PC-3 (cell line): ENCODE data around the gene METRN. TPM values are rescaled to one million over a fixed set of nuclear protein-coding genes. Genes with fewer than 3 reads are reported as not detected.

ENCODE experiments used
- ATAC-seq: fragments of 200-7000 bp; cut with Tn5 transposase; 2 replicates; pipeline ENCODE4 v1.9.1; 2020; ENCODE audit warnings: mild to moderate bottlenecking, moderate library complexity
- BruUV-seq: library from RNA; stranded (reverse); fragments of 400-500 nt; replicated peaks from 2 replicates; lab custom pipeline; 2021; lab: Mats Ljungman, UMichigan
- CTCF ChIA-PET: fragments of 300-600 bp; sonication (Branson Sonifier 250); formaldehyde crosslinking; loops from one replicate; lab custom pipeline; 2022; ENCODE audit warnings: antibody characterized with exemption; lab: Charles Lee
- POLR2A ChIA-PET: fragments of 300-600 bp; sonication (Branson Sonifier 250); formaldehyde crosslinking; loops from one replicate; lab custom pipeline; 2022; ENCODE audit warnings: antibody characterized with exemption; ENCODE audit not compliant: unreplicated experiment; lab: Charles Lee
- DNase-seq: peaks from one replicate; pipeline ENCODE4 v3.0.0-alpha.2; 2015
- H2AFZ ChIP-seq: fragments of 300-600 bp; sonication (generic); 2 replicates; pipeline ENCODE4 v1.6.0; 2016; ENCODE audit warnings: antibody characterized with exemption, low read length
- H3F3A ChIP-seq: fragments of 300-600 bp; sonication (generic); one replicate; pipeline ENCODE4 v1.6.0; 2017; ENCODE audit warnings: antibody characterized with exemption, low read length, control low read depth, mild to moderate bottlenecking; ENCODE audit not compliant: unreplicated experiment
- H3K27ac ChIP-seq: fragments of 300-600 bp; sonication (generic); 2 replicates; pipeline ENCODE4 v1.5.1; 2016; ENCODE audit warnings: mild to moderate bottlenecking, low read length
- H3K27me3 ChIP-seq: fragments of 300-600 bp; sonication (generic); 2 replicates; pipeline ENCODE4 v1.6.1; 2016; ENCODE audit warnings: low read length, mixed read lengths
- H3K36me3 ChIP-seq: fragments of 300-600 bp; sonication (generic); 2 replicates; pipeline ENCODE4 v1.6.1; 2016; ENCODE audit warnings: low read depth, mixed run types, low read length, mixed read lengths
- H3K4me1 ChIP-seq: fragments of 300-600 bp; sonication (generic); 2 replicates; pipeline ENCODE4 v1.5.1; 2016; ENCODE audit warnings: low read length; ENCODE audit not compliant: insufficient read depth
- H3K4me2 ChIP-seq: fragments of 300-600 bp; sonication (generic); 2 replicates; pipeline ENCODE4 v1.6.0; 2016; ENCODE audit warnings: low read length
- H3K4me3 ChIP-seq: fragments of 300-600 bp; sonication (generic); 2 replicates; pipeline ENCODE4 v1.5.1; 2016; ENCODE audit warnings: mild to moderate bottlenecking, low read length, mixed read lengths
- H3K79me2 ChIP-seq: fragments of 300-600 bp; sonication (generic); 2 replicates; pipeline ENCODE4 v1.6.1; 2017; ENCODE audit warnings: low read length, mixed read lengths
- H3K9ac ChIP-seq: fragments of 300-600 bp; sonication (generic); 2 replicates; pipeline ENCODE4 v1.6.0; 2016; ENCODE audit warnings: mild to moderate bottlenecking, low read length
- H3K9me2 ChIP-seq: fragments of 300-600 bp; sonication (generic); replicated peaks from 2 replicates; pipeline ENCODE4 v1.6.1; 2016; ENCODE audit warnings: mixed run types, low read length, mixed read lengths
- H3K9me3 ChIP-seq: fragments of 300-600 bp; sonication (generic); 2 replicates; pipeline ENCODE4 v1.6.1; 2016; ENCODE audit warnings: low read length, mixed read lengths
- H4K20me1 ChIP-seq: fragments of 300-600 bp; sonication (generic); 2 replicates; pipeline ENCODE4 v1.6.1; 2016; ENCODE audit warnings: low read length, mixed read lengths
- EZH2 ChIP-seq: fragments of 300-600 bp; sonication (generic); IDR thresholded peaks from one replicate; pipeline ENCODE4 v1.6.1; 2017; ENCODE audit warnings: antibody characterized with exemption, mild to moderate bottlenecking, low read length; ENCODE audit not compliant: unreplicated experiment
- EZH2phosphoT487 ChIP-seq: fragments of 300-600 bp; sonication (generic); IDR thresholded peaks from 2 replicates; pipeline ENCODE4 v1.6.1; 2018; ENCODE audit warnings: mild to moderate bottlenecking, antibody characterized with exemption, low read length, borderline replicate concordance
- intact Hi-C: fragments of 100-400 bp; cut with micrococcal nuclease; formaldehyde crosslinking; loops from 2 replicates; pipeline ENCODE4 v1.9.0; 2023
- total RNA-seq: library from RNA; depleted of rRNA; stranded (reverse); fragments of >200 nt; gene quantifications from 2 replicates; pipeline ENCODE4 v1.2.3, GENCODE V29; 2014
- TF ChIP-seq, protein P1 (sequence below): fragments of 300-600 bp; sonication (generic); conservative IDR thresholded peaks from 2 replicates; pipeline ENCODE4 v1.5.1; 2017; ENCODE audit warnings: antibody characterized with exemption, low read depth, mild to moderate bottlenecking, low read length

The METRN gene
- total RNA-seq, 1 experiment from 2014 or later: 320 TPM

DNA sequence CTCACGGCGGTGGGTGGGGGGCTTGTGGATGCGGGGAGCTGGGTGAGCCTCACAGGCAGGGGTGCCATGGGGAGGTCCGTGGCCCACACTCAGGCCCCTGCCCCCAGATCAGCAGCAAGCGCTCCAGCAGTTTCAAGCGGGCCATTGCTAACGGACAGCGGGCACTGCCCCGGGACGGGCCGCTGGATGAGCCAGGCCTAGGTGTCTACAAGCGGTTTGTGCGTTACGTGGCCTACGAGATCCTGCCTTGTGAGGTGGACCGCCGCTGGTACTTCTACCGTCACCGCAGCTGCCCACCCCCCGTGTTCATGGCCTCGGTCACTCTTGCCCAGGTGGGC is 38.4 kb upstream of the METRN start:
- peaks cover 12% of the 10 kb centered on the region for H3K79me2 ChIP-seq
- no peak overlapping the region for H3K27ac ChIP-seq
- H3K9ac ChIP-seq: no peak overlapping the region
- no peaks in the 10 kb centered on the region for H3F3A ChIP-seq
- no peaks in the 10 kb centered on the region for H3K27me3 ChIP-seq
- ChIA-PET POLR2A (no interaction called here), CTCF (no interaction called here)
- intact Hi-C loops: no loop called here
- TF ChIP-seq, protein P1, sequence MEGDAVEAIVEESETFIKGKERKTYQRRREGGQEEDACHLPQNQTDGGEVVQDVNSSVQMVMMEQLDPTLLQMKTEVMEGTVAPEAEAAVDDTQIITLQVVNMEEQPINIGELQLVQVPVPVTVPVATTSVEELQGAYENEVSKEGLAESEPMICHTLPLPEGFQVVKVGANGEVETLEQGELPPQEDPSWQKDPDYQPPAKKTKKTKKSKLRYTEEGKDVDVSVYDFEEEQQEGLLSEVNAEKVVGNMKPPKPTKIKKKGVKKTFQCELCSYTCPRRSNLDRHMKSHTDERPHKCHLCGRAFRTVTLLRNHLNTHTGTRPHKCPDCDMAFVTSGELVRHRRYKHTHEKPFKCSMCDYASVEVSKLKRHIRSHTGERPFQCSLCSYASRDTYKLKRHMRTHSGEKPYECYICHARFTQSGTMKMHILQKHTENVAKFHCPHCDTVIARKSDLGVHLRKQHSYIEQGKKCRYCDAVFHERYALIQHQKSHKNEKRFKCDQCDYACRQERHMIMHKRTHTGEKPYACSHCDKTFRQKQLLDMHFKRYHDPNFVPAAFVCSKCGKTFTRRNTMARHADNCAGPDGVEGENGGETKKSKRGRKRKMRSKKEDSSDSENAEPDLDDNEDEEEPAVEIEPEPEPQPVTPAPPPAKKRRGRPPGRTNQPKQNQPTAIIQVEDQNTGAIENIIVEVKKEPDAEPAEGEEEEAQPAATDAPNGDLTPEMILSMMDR: no peak
- no peak for TF ChIP-seq EZH2phosphoT487
- no peak for TF ChIP-seq EZH2
- H3K36me3 ChIP-seq: no peaks in the 10 kb centered on the region
- no peak overlapping the region for H3K4me3 ChIP-seq
- H3K4me1 ChIP-seq: peaks cover 3% of the 10 kb centered on the region
- no peaks in the 10 kb centered on the region for H3K9me2 ChIP-seq
- no TSS peak for BruUV-seq
- no peak overlapping the region for H3K4me2 ChIP-seq
- DNase-seq (no peak), ATAC-seq (no peak)
- no peaks in the 10 kb centered on the region for H4K20me1 ChIP-seq
- no peak overlapping the region for H2AFZ ChIP-seq
- no peaks in the 10 kb centered on the region for H3K9me3 ChIP-seq

DNA sequence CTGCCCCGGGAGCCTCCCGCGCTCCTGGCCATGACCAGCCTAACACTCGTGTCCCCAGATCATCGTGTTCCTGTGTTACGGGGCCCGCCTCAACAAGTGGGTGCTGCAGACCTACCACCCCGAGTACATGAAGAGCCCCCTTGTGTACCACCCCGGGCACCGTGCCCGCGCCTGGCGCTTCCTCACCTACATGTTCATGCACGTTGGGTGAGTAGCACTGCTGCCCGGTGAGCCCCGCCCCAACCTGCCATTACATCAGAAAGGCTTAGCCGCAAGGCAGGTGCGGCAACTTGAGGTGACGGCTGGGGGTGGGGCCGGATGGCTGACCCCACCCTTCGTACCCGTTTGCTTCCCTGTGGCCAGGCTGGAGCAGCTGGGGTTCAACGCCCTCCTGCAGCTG is 38.0 kb upstream of the METRN start:
- H3K4me2 ChIP-seq: no peak overlapping the region

More for the DNA sequence above, 38.0 kb upstream of the METRN start:
- Histone ChIP-seq H4K20me1 (peaks cover 3% of the 10 kb centered on the region; the same call in 1 of the 2 replicates), H3K27ac (no peak overlapping the region), H2AFZ (no peak overlapping the region), H3K9me2 (no peaks in the 10 kb centered on the region), H3K36me3 (no peaks in the 10 kb centered on the region), H3K79me2 (peaks cover 16% of the 10 kb centered on the region), H3K27me3 (no peaks in the 10 kb centered on the region), H3K9me3 (no peaks in the 10 kb centered on the region), H3K4me1 (peaks cover 7% of the 10 kb centered on the region), H3K9ac (no peak overlapping the region), H3F3A (no peaks in the 10 kb centered on the region), H3K4me3 (no peak overlapping the region)
- TF ChIP-seq, protein P1: no peak
- intact Hi-C loops: no loop called here
- no TSS peak for BruUV-seq
- ATAC-seq: no peak
- no peak for DNase-seq
- POLR2A ChIA-PET: no interaction called here
- CTCF ChIA-PET: no interaction called here
